H9 (cell line): ENCODE data around the gene AKNAD1. TPM values are rescaled to one million over a fixed set of nuclear protein-coding genes. Genes with fewer than 3 reads are reported as not detected.

Experiments
- DNase-seq: peaks from one replicate; pipeline ENCODE4 v3.0.0-alpha.2; 2017
- H2AFZ ChIP-seq: one replicate; pipeline ENCODE4 v1.6.1; 2013; ENCODE audit warnings: mild to moderate bottlenecking, low read length, control low read depth, moderate library complexity
- H2AK5ac ChIP-seq: 2 replicates; pipeline ENCODE4 v1.6.1; 2013; ENCODE audit warnings: low read length, control low read depth, mixed read lengths; ENCODE audit not compliant: insufficient read length
- H2BK120ac ChIP-seq: one replicate; pipeline ENCODE4 v1.6.1; 2013; ENCODE audit warnings: low read depth, mild to moderate bottlenecking, low read length, control low read depth, inconsistent platforms; ENCODE audit not compliant: poor library complexity, severe bottlenecking
- H2BK12ac ChIP-seq: 2 replicates; pipeline ENCODE4 v1.6.1; 2013; ENCODE audit warnings: low read length, control low read depth, mixed read lengths, low read depth; ENCODE audit not compliant: insufficient read length
- H2BK15ac ChIP-seq: 2 replicates; pipeline ENCODE4 v1.6.1; 2013; ENCODE audit warnings: low read depth, low read length, control low read depth
- H2BK20ac ChIP-seq: one replicate; pipeline ENCODE4 v1.6.1; 2013; ENCODE audit warnings: low read depth, mild to moderate bottlenecking, low read length, control low read depth, inconsistent platforms; ENCODE audit not compliant: poor library complexity, severe bottlenecking
- H2BK5ac ChIP-seq: 2 replicates; pipeline ENCODE4 v1.6.1; 2013; ENCODE audit warnings: low read length, control low read depth, mixed read lengths; ENCODE audit not compliant: insufficient read length
- H3K14ac ChIP-seq: 2 replicates; pipeline ENCODE4 v1.6.1; 2013; ENCODE audit warnings: low read length, control low read depth; ENCODE audit not compliant: insufficient read depth
- H3K18ac ChIP-seq: 2 replicates; pipeline ENCODE4 v1.6.1; 2013; ENCODE audit warnings: low read depth, mild to moderate bottlenecking, mixed read lengths, low read length, control low read depth; ENCODE audit not compliant: insufficient read length
- H3K23ac ChIP-seq: 2 replicates; pipeline ENCODE4 v1.6.1; 2013; ENCODE audit warnings: low read length, control low read depth, mixed read lengths, low read depth; ENCODE audit not compliant: insufficient read length
- H3K23me2 ChIP-seq: 2 replicates; pipeline ENCODE4 v1.6.1; 2013; ENCODE audit warnings: low read depth, mild to moderate bottlenecking, mixed read lengths, low read length, control low read depth; ENCODE audit not compliant: insufficient read length, poor library complexity, severe bottlenecking
- H3K27ac ChIP-seq: 2 replicates; pipeline ENCODE4 v1.5.1; 2013; ENCODE audit warnings: low read length, control low read depth, mixed read lengths, low read depth; ENCODE audit not compliant: insufficient read length
- H3K27me3 ChIP-seq: 2 replicates; pipeline ENCODE4 v1.6.1; 2013; ENCODE audit warnings: low read length, control low read depth, inconsistent platforms; ENCODE audit not compliant: insufficient read depth
- H3K4ac ChIP-seq: 2 replicates; pipeline ENCODE4 v1.6.1; 2013; ENCODE audit warnings: low read depth, mild to moderate bottlenecking, control low read depth, inconsistent platforms, low read length, moderate library complexity
- H3K4me1 ChIP-seq: 2 replicates; pipeline ENCODE4 v1.6.1; 2013; ENCODE audit warnings: low read length, control low read depth, inconsistent platforms; ENCODE audit not compliant: insufficient read depth
- H3K4me2 ChIP-seq: 2 replicates; pipeline ENCODE4 v1.6.1; 2013; ENCODE audit warnings: low read length, control low read depth, mixed read lengths; ENCODE audit not compliant: insufficient read length, insufficient read depth
- H3K56ac ChIP-seq: 2 replicates; pipeline ENCODE4 v1.6.1; 2013; ENCODE audit warnings: low read depth, mild to moderate bottlenecking, mixed read lengths, low read length, control low read depth; ENCODE audit not compliant: insufficient read length
- H3K79me1 ChIP-seq: 2 replicates; pipeline ENCODE4 v1.6.1; 2013; ENCODE audit warnings: low read depth, mild to moderate bottlenecking, moderate library complexity, low read length, control low read depth, inconsistent platforms; ENCODE audit not compliant: insufficient read depth, poor library complexity, severe bottlenecking
- H3K79me2 ChIP-seq: 2 replicates; pipeline ENCODE4 v1.6.1; 2013; ENCODE audit warnings: low read length, control low read depth, inconsistent platforms; ENCODE audit not compliant: insufficient read depth
- H3K9ac ChIP-seq: 2 replicates; pipeline ENCODE4 v1.6.1; 2013; ENCODE audit warnings: low read length, control low read depth, mixed read lengths; ENCODE audit not compliant: insufficient read length; ENCODE audit errors: extremely low read depth
- H3K9me3 ChIP-seq: one replicate; pipeline ENCODE4 v1.6.1; 2013; ENCODE audit warnings: low read depth, low read length, inconsistent platforms; ENCODE audit not compliant: control insufficient read depth
- H3T11ph ChIP-seq: one replicate; pipeline ENCODE4 v1.6.1; 2013; ENCODE audit warnings: mild to moderate bottlenecking, low read length, control low read depth, inconsistent platforms
- H4K20me1 ChIP-seq: one replicate; pipeline ENCODE4 v1.6.1; 2013; ENCODE audit not compliant: control insufficient read depth, insufficient read length, insufficient read depth
- H4K5ac ChIP-seq: 2 replicates; pipeline ENCODE4 v1.6.1; 2013; ENCODE audit warnings: low read depth, mild to moderate bottlenecking, mixed read lengths, low read length, control low read depth; ENCODE audit not compliant: insufficient read length
- H4K8ac ChIP-seq: replicated peaks from 2 replicates; pipeline ENCODE4 v1.6.1; 2013; ENCODE audit warnings: low read length, control low read depth, mixed read lengths, low read depth; ENCODE audit not compliant: insufficient read length
- H4K91ac ChIP-seq: 2 replicates; pipeline ENCODE4 v1.6.1; 2013; ENCODE audit warnings: low read depth, mild to moderate bottlenecking, moderate library complexity, mixed read lengths, low read length, control low read depth; ENCODE audit not compliant: insufficient read length
- H3K27ac Mint-ChIP-seq, 3 experiments: 2 replicates in 2 of 3; 3 replicates in 1 of 3; pipeline ENCODE4 v1.8.0; 2020 to 2021; ENCODE audit warnings: mixed read lengths in 3 of 3, mild to moderate bottlenecking in 1 of 3, moderate library complexity in 1 of 3
- H3K27me3 Mint-ChIP-seq: 2 replicates; pipeline ENCODE4 v1.8.0; 2021; ENCODE audit warnings: low read depth, mild to moderate bottlenecking, moderate library complexity, mixed read lengths
- H3K36me3 Mint-ChIP-seq, 3 experiments: 2 replicates in 2 of 3; 3 replicates in 1 of 3; pipeline ENCODE4 v1.8.0; 2020 to 2021; ENCODE audit warnings: low read depth in 3 of 3, mixed read lengths in 3 of 3; ENCODE audit not compliant: insufficient read depth in 1 of 3
- H3K4me1 Mint-ChIP-seq, 2 experiments: 2 replicates each; pipeline ENCODE4 v1.8.0; 2020; ENCODE audit warnings: mixed read lengths in 2 of 2
- H3K4me3 Mint-ChIP-seq, 2 experiments: 2 replicates in 1 of 2; 3 replicates in 1 of 2; pipeline ENCODE4 v1.8.0; 2020 to 2021; ENCODE audit warnings: mild to moderate bottlenecking in 2 of 2, mixed read lengths in 2 of 2, moderate library complexity in 1 of 2
- H3K9me3 Mint-ChIP-seq, 2 experiments: 2 replicates in 1 of 2; 3 replicates in 1 of 2; pipeline ENCODE4 v1.8.0; 2020; ENCODE audit warnings: mild to moderate bottlenecking in 2 of 2, mixed read lengths in 2 of 2, moderate library complexity in 1 of 2
- CTCF ChIP-seq: fragments of 200-600 bp; sonication (generic); conservative IDR thresholded peaks from 3 replicates; pipeline ENCODE4 v1.8.0; 2021; ENCODE audit warnings: antibody characterized with exemption, mild to moderate bottlenecking
- WGBS: extraction: QIAGEN DNeasy Blood & Tissue Kit; methylation state at CpG from one replicate; pipeline ENCODE4 v1.1.7; 2013; ENCODE audit warnings: missing lambda C conversion rate, low lambda C conversion rate, mixed read lengths; ENCODE audit not compliant: insufficient read length; ENCODE audit errors: extremely low coverage; 5-methylcytosine and 5-hydroxymethylcytosine counted together
- total RNA-seq: library from RNA; stranded (reverse); gene quantifications from 2 replicates; pipeline ENCODE4 v1.2.1, GENCODE V29; 2021

Gene AKNAD1
- total RNA-seq, 1 experiment from 2014 or later: not detected

- Histone ChIP-seq H2BK5ac (no peak overlapping the region), H3K9ac (no peak overlapping the region), H3K4me1 (no peaks in the 10 kb centered on the region), H2BK20ac (no peak overlapping the region), H3K14ac (no peak overlapping the region), H2BK120ac (no peak overlapping the region), H3K4me2 (no peak overlapping the region), H3K9me3 (no peaks in the 10 kb centered on the region), H4K5ac (no peak overlapping the region), H4K8ac (no peak overlapping the region), H3K18ac (no peak overlapping the region), H2AK5ac (no peak overlapping the region), H3K4ac (no peak overlapping the region), H3K79me1 (no peaks in the 10 kb centered on the region), H2BK15ac (no peak overlapping the region), H4K20me1 (no peaks in the 10 kb centered on the region), H3K27me3 (no peaks in the 10 kb centered on the region), H3K23me2 (no peaks in the 10 kb centered on the region), H2BK12ac (no peak overlapping the region), H3K79me2 (no peaks in the 10 kb centered on the region), H4K91ac (no peak overlapping the region), H2AFZ (no peak overlapping the region), H3K27ac (no peak overlapping the region), H3K56ac (no peak overlapping the region), H3T11ph (no peak overlapping the region), H3K23ac (no peak overlapping the region)
- Mint-ChIP-seq H3K4me1 (peaks cover 0 to 3% of the 10 kb centered on the region in 2 experiments; a peak in 1 of 4 replicates), H3K27me3 (no peaks in the 10 kb centered on the region), H3K4me3 (no peak overlapping the region), H3K36me3 (peaks cover 1 to 17% (median 4%) of the 10 kb centered on the region in 3 experiments; a peak in 3 of 7 replicates), H3K27ac (no peak overlapping the region), H3K9me3 (no peaks in the 10 kb centered on the region)
- no peak for DNase-seq
- no CpG with 5 or more reads among the region's 4 CpGs for WGBS
- no peak for TF ChIP-seq CTCF
These were observed 48.5 kb downstream of the AKNAD1 start for GRCh38 chr1:108808438-108808837.
